ENCODE data around the gene KRTCAP2. TPM values are rescaled to one million over a fixed set of nuclear protein-coding genes. Genes with fewer than 3 reads are reported as not detected.

The KRTCAP2 gene
- total RNA-seq, 4 donors from 2014 or later, result 76.0 to 146 (median 108) TPM

GRCh38 chr1:155207806-155208540 is 34.9 kb upstream of the KRTCAP2 start, which contains the start of gene THBS3:
THBS3 (minus strand) TSS chr1:155207897; CDS start chr1:155207876, 21 bp downstream.
- peak within 1 kb of the TSS; percentile 98 to 100 (median 99) for H3K27ac ChIP-seq (replicated peaks in 1 of 4)
- peak within 1 kb of the TSS; percentile 73 to 96 (median 87) for H3K4me3 ChIP-seq
- H3K9me3 ChIP-seq, result no peaks in the 10 kb centered on the region
- no peak for DNase-seq (ENCODE audit: extremely low spot score)
- H3K4me1 ChIP-seq, result peaks cover 23 to 63% (median 43%) of the 10 kb centered on the region in 4 donors
- no peak for TF ChIP-seq EP300 (IDR thresholded peaks at IDR 0.05)
- no peak for TF ChIP-seq POLR2A (IDR thresholded peaks at IDR 0.05; ENCODE audit: low read depth)
- no peak for TF ChIP-seq CTCF (IDR thresholded peaks at IDR 0.05)
- no peak for TF ChIP-seq POLR2AphosphoS5 (IDR thresholded peaks at IDR 0.05)
- intact Hi-C loops (cut with DNase I), result loop anchor here (1.0 kb wide), 1 partner anchor 19 kb away; no protein-coding TSS in a partner anchor
- no peaks in the 10 kb centered on the region for H3K27me3 ChIP-seq
- peaks cover 0 to 37% (median 21%) of the 10 kb centered on the region in 4 donors for H3K36me3 ChIP-seq
- WGBS, result 4% methylated on average over 10 of the region's 17 CpGs

GRCh38 chr1:155206891-155207805 is 34.0 kb upstream of the KRTCAP2 start:
- Histone ChIP-seq H3K4me3 (peak overlapping the region; percentile 73 to 96 (median 87)), H3K27me3 (no peaks in the 10 kb centered on the region), H3K4me1 (peaks cover 23 to 63% (median 43%) of the 10 kb centered on the region in 4 donors), H3K27ac (replicated peaks in 1 of 4) (peak overlapping the region; percentile 98 to 100 (median 99)), H3K36me3 (peaks cover 0 to 39% (median 19%) of the 10 kb centered on the region in 4 donors), H3K9me3 (no peaks in the 10 kb centered on the region)
- peak; percentile 97 for DNase-seq (ENCODE audit: extremely low spot score)
- peak; percentile 60 to 75 for TF ChIP-seq POLR2AphosphoS5 (IDR thresholded peaks at IDR 0.05)
- peak; percentile 83 to 92 (median 84) for TF ChIP-seq CTCF (IDR thresholded peaks at IDR 0.05)
- TF ChIP-seq POLR2A (IDR thresholded peaks at IDR 0.05; ENCODE audit: low read depth), result no peak
- intact Hi-C loops (cut with DNase I), result no loop called here
- WGBS, result 20% methylated on average over 12 of the region's 13 CpGs

DNA sequence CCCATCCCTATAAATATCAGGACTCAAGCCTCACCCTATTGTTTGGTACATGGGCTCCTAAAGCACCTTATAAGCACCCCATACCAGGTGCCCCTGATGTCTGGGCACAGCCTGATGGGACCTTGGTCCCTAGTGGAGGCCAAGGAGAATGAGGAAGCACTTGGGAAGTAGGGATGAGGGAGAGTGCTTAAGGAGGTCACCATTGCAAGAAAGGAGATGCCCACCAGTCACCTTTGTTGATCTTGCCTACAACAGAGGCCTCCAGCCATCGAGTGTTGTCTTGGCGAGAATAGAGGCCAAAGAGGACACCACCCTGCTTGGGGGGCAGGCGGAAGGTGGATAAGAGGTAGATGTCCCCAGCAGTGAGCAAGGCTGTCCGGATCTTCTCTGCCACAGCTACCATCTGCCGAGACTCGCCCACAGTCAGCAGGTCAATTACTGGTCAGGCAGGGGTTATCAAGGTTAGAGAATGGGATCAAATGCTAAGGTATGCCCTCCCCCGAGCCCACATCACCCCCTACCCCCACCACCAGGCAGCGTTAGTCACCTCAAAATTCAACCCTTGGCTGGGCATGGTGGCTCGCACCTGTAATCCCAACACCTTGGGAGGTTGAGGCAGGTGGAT is 33.0 kb upstream of the KRTCAP2 start:
- Histone ChIP-seq H3K27me3 (no peaks in the 10 kb centered on the region), H3K27ac (replicated peaks in 1 of 4) (peak overlapping the region; percentile 98 to 100 (median 99)), H3K9me3 (no peaks in the 10 kb centered on the region), H3K36me3 (peaks cover 8 to 40% (median 15%) of the 10 kb centered on the region in 4 donors), H3K4me3 (peak overlapping the region in 1 of 4 donors; percentile 96), H3K4me1 (peaks cover 23 to 56% (median 40%) of the 10 kb centered on the region in 4 donors)
- intact Hi-C loops (cut with DNase I), result no loop called here
- TF ChIP-seq POLR2A (IDR thresholded peaks at IDR 0.05; ENCODE audit: low read depth) (no peak), POLR2AphosphoS5 (IDR thresholded peaks at IDR 0.05) (no peak), CTCF (IDR thresholded peaks at IDR 0.05) (no peak), EP300 (IDR thresholded peaks at IDR 0.05) (no peak)
- no peak for DNase-seq (ENCODE audit: extremely low spot score)
- 60% methylated on average over 8 of the region's 9 CpGs for WGBS

DNA sequence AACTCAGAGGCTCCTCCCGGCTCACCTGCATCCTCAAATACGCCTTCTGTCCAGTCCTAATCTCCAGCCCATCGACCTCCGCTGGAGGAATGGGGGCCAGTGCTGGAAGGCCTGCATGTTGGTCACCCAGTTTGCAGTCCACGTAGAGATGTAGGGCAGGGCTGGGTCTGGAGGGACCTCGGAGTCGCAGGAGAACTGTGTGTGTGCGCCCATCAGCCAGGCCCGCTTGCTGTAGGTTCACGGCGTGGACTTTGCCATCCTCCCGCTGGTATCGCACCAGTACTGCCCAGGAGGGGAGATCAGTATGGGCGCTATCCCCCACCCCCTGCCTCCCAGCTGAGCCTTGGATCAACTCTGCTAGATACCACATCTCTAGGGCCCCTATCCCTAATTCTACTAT is 31.9 kb upstream of the KRTCAP2 start:
- 94% methylated on average over 12 of the region's 14 CpGs for WGBS
- Histone ChIP-seq H3K27ac (replicated peaks in 1 of 4) (no peak overlapping the region), H3K9me3 (no peaks in the 10 kb centered on the region), H3K4me3 (no peak overlapping the region), H3K27me3 (no peaks in the 10 kb centered on the region), H3K4me1 (peaks cover 23 to 48% (median 35%) of the 10 kb centered on the region in 4 donors), H3K36me3 (peaks cover 0 to 43% (median 16%) of the 10 kb centered on the region in 4 donors)
- no peak for TF ChIP-seq CTCF (IDR thresholded peaks at IDR 0.05)
- DNase-seq (ENCODE audit: extremely low spot score), result no peak
- intact Hi-C loops (cut with DNase I), result no loop called here
